ENCODE data around the gene FAM131B. TPM values are rescaled to one million over a fixed set of nuclear protein-coding genes. Genes with fewer than 3 reads are reported as not detected.

Gene FAM131B
- total and polyA plus RNA-seq, 9 of the 15 experiments (the other 6 are each of a cell fraction or from before 2014, with no cell fraction given), result 0.03 to 0.04 TPM; not detected in 7

DNA sequence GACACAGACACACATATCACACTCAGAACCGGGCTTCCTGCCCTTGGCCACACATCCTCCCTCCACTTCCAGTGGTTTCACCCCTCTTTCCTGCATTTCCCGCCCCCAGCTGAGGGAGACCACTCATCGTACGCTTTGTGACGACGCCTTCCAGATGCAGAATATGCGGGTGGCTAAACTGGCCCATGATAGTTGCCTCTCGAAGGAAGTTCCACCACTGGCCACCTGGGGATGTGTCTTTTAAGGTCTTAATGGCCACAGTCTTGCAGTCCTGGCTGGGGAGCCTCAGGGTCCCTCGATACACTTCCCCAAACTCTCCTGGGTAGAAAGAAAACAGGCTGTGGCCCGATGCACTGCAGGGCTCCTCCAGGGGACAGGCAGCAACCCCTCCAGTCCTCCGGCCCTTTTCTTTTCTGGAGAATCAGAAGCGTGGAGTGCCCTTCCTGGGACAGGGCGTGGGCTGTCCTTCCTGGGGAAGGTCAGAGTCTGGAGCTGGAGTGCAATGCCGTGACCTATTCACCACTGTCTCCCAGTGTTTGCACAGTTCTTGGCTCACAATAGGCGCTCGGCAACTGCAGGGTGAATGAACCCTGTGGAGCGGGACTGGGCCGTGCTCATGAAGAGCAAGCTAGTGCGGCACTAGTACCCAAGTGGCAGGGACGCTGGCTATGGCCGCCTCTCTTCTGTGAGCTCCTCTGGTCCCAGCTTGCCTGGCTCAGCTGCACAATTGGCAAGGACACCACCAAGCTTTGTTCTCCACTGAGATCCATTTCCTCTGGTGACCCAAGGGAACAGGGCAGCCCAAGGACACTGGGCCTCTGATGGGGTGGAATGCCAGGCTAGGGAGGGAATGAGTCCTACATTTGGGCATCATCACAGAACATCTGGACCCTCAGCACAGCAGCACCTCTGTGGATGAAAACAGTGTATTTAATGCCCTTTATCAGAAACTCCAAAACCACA is 33.0 kb upstream of the FAM131B start:
- H3K4me2 ChIP-seq (ENCODE audit: insufficient read depth, low read length), result no peak overlapping the region
- intact Hi-C loops (cut with micrococcal nuclease) (no loop called here), in situ Hi-C loops (cut with MboI) (no loop called here)
- no peaks in the 10 kb centered on the region for H3K9me3 ChIP-seq (replicated peaks; ENCODE audit: control insufficient read depth, insufficient read depth, low read depth, low read length)
- BruUV-seq (replicated peaks), result no TSS peak
- H4K20me1 ChIP-seq (replicated peaks; ENCODE audit: control insufficient read depth, insufficient read depth, low read length), result peaks cover 25% of the 10 kb centered on the region
- CTCF ChIA-PET (ENCODE audit: low intra/inter-chr PET ratio), result interaction anchor here (1.4 kb wide), 1 partner anchor 342 kb away, joined by 4 read pairs; no protein-coding TSS in a partner anchor
- no peaks in the 10 kb centered on the region for H3K79me2 ChIP-seq (ENCODE audit: control insufficient read depth, insufficient read depth, low read length)
- H3K9ac ChIP-seq (ENCODE audit: insufficient read depth in 1 of 2, low read depth in 2 of 2, low read length in 2 of 2), result peak overlapping the region in 1 of 2 experiments; percentile 21; a peak in 1 of 4 replicates
- no peak overlapping the region for H3K4me3 ChIP-seq
- H2AFZ ChIP-seq (ENCODE audit: low read depth, low read length), result no peak overlapping the region
- peaks cover 0 to 20% of the 10 kb centered on the region in 2 experiments; a peak in 2 of 5 replicates for H3K4me1 ChIP-seq (replicated peaks in 1 of 2; ENCODE audit: control insufficient read depth in 2 of 2, insufficient read depth in 2 of 2, low read length in 2 of 2)
- peaks cover 38 to 68% of the 10 kb centered on the region in 2 experiments; a peak in 4 of 5 replicates for H3K27me3 ChIP-seq (ENCODE audit: control insufficient read depth in 2 of 2, insufficient read depth in 2 of 2, low read length in 2 of 2)
- FAIRE-seq, result peak; percentile 72
- 8% methylated on average over 21 of the region's 21 CpGs for WGBS (ENCODE audit: insufficient coverage, low coverage, missing lambda C conversion rate)
- peaks cover 13% of the 10 kb centered on the region; the same call in 1 of the 3 replicates for H3K36me3 ChIP-seq (ENCODE audit: control insufficient read depth, insufficient read depth, low read length)
- H3K27ac ChIP-seq (ENCODE audit: extremely low read depth, low read depth, low read length), result no peak overlapping the region
- peaks cover 3% of the 10 kb centered on the region for H3K9me1 ChIP-seq (ENCODE audit: control insufficient read depth, insufficient read depth, low read length)
- ATAC-seq, result peak; percentile 72
- peak; percentile 50 to 64 (median 61) for DNase-seq (ENCODE audit: extremely low read depth in 1 of 4, low spot score in 3 of 4)
- POLR2A ChIA-PET, result interaction anchor here (0.8 to 9.7 kb wide), 5 partner anchors 7 to 11 kb away, joined by 3 to 131 read pairs (median 4); partner anchors contain the start of gene EPHA1
- TF ChIP-seq SMC3 (conservative IDR thresholded peaks at IDR 0.05; ENCODE audit: insufficient read depth, low read depth, low read length) (0 out of 2 replicates have a peak, but pooled peaks have one; percentile 12), ZNF311 (CRISPR knock-in tag; IDR thresholded peaks at IDR 0.05) (no peak), EGR1 (conservative IDR thresholded peaks at IDR 0.05) (no peak), GABPB2 (CRISPR knock-in tag; conservative IDR thresholded peaks at IDR 0.05) (no peak), HDAC1 (IDR thresholded peaks at IDR 0.05) (no peak), YY1 (IDR thresholded peaks at IDR 0.05; ENCODE audit: borderline replicate concordance in 1 of 3, control insufficient read depth in 1 of 3, extremely low read depth in 1 of 3, insufficient read depth in 3 of 3, insufficient read length in 1 of 3, insufficient replicate concordance in 2 of 3, low read depth in 1 of 3, low read length in 2 of 3) (peak in 1 of 3 experiments; percentile 40), MCM3 (IDR thresholded peaks at IDR 0.05) (peak; percentile 72; the same call in 1 of the 2 replicates), DDX20 (tag; IDR thresholded peaks at IDR 0.05; ENCODE audit: low read depth) (no peak), RCOR1 (IDR thresholded peaks at IDR 0.05; ENCODE audit: borderline replicate concordance in 1 of 2, low read depth in 2 of 2, low read length in 2 of 2) (0 out of 4 replicates have a peak, but pooled peaks of 1 of the 2 experiments have one; percentile 17), NR2C2 (CRISPR knock-in tag; IDR thresholded peaks at IDR 0.05) (0 out of 2 replicates have a peak, but pooled peaks have one; percentile 39), NR2C2 (tag; IDR thresholded peaks at IDR 0.05) (no peak), RFX7 (CRISPR knock-in tag; IDR thresholded peaks at IDR 0.05) (no peak), TEAD4 (IDR thresholded peaks at IDR 0.05; ENCODE audit: low read length) (no peak), TEAD4 (CRISPR knock-in tag; IDR thresholded peaks at IDR 0.05; ENCODE audit: borderline replicate concordance) (no peak), MAFG (tag; conservative IDR thresholded peaks at IDR 0.05) (no peak)
- TF ChIP-seq, protein P1, sequence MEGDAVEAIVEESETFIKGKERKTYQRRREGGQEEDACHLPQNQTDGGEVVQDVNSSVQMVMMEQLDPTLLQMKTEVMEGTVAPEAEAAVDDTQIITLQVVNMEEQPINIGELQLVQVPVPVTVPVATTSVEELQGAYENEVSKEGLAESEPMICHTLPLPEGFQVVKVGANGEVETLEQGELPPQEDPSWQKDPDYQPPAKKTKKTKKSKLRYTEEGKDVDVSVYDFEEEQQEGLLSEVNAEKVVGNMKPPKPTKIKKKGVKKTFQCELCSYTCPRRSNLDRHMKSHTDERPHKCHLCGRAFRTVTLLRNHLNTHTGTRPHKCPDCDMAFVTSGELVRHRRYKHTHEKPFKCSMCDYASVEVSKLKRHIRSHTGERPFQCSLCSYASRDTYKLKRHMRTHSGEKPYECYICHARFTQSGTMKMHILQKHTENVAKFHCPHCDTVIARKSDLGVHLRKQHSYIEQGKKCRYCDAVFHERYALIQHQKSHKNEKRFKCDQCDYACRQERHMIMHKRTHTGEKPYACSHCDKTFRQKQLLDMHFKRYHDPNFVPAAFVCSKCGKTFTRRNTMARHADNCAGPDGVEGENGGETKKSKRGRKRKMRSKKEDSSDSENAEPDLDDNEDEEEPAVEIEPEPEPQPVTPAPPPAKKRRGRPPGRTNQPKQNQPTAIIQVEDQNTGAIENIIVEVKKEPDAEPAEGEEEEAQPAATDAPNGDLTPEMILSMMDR (IDR thresholded peaks at IDR 0.05 in 2 of 3, conservative IDR thresholded peaks at IDR 0.05 in 1 of 3; ENCODE audit: insufficient read depth in 2 of 3, low read depth in 1 of 3, low read length in 3 of 3), result peak; percentile 48 to 57 (median 52)
- TF ChIP-seq, protein P2, sequence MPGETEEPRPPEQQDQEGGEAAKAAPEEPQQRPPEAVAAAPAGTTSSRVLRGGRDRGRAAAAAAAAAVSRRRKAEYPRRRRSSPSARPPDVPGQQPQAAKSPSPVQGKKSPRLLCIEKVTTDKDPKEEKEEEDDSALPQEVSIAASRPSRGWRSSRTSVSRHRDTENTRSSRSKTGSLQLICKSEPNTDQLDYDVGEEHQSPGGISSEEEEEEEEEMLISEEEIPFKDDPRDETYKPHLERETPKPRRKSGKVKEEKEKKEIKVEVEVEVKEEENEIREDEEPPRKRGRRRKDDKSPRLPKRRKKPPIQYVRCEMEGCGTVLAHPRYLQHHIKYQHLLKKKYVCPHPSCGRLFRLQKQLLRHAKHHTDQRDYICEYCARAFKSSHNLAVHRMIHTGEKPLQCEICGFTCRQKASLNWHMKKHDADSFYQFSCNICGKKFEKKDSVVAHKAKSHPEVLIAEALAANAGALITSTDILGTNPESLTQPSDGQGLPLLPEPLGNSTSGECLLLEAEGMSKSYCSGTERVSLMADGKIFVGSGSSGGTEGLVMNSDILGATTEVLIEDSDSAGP (CRISPR knock-in tag; IDR thresholded peaks at IDR 0.05), result 0 out of 2 replicates have a peak, but pooled peaks have one; percentile 15
